H1 (cell line): Measurements from ENCODE around the gene TNP2. TPM values are rescaled to one million over a fixed set of nuclear protein-coding genes. Genes with fewer than 3 reads are reported as not detected.

ENCODE experiments used
- CTCF ChIA-PET: fragments of 300-600 bp; sonication (Branson Sonifier 250); formaldehyde crosslinking; loops from one replicate; lab custom pipeline; 2021; ENCODE audit not compliant: partially characterized antibody; lab: Charles Lee
- POLR2A ChIA-PET: fragments of 300-600 bp; sonication (Branson Sonifier 250); formaldehyde crosslinking; loops from one replicate; lab custom pipeline; 2021; ENCODE audit warnings: inconsistent platforms; ENCODE audit not compliant: partially characterized antibody; lab: Charles Lee
- DNase-seq, 2 experiments: peaks; one replicate each; pipeline versions ENCODE4 v3.0.0 to v3.0.0-alpha.2; 2010 to 2022; ENCODE audit warnings: low spot score in 2 of 2, low read depth in 1 of 2, mixed read lengths in 1 of 2
- FAIRE-seq: peaks from 2 replicates; lab custom pipeline; 2011; peaks lifted over from hg19 to GRCh38; lab: Jason Lieb, UNC
- H2AFZ ChIP-seq: 2 replicates; pipeline ENCODE4 v1.8.1; 2012; ENCODE audit warnings: low read length, inconsistent platforms
- H2AK5ac ChIP-seq: 2 replicates; pipeline ENCODE4 v1.6.1; 2013; ENCODE audit warnings: low read depth, low read length
- H2BK120ac ChIP-seq: replicated peaks from 2 replicates; pipeline ENCODE3; 2013; ENCODE audit warnings: low read depth, low read length, inconsistent platforms
- H2BK12ac ChIP-seq: 2 replicates; pipeline ENCODE4 v1.6.1; 2013; ENCODE audit warnings: low read depth, low read length
- H2BK15ac ChIP-seq: 2 replicates; pipeline ENCODE4 v1.6.1; 2013; ENCODE audit warnings: low read length
- H2BK20ac ChIP-seq: 2 replicates; pipeline ENCODE4 v1.6.1; 2013; ENCODE audit warnings: low read length
- H2BK5ac ChIP-seq: 2 replicates; pipeline ENCODE4 v1.6.1; 2013; ENCODE audit warnings: low read depth, low read length
- H3K14ac ChIP-seq: 2 replicates; pipeline ENCODE4 v1.6.1; 2013; ENCODE audit warnings: inconsistent platforms; ENCODE audit not compliant: insufficient read length
- H3K18ac ChIP-seq: 2 replicates; pipeline ENCODE4 v1.6.1; 2013; ENCODE audit warnings: low read length; ENCODE audit errors: extremely low read depth
- H3K23ac ChIP-seq: 2 replicates; pipeline ENCODE4 v1.6.1; 2013; ENCODE audit warnings: inconsistent platforms; ENCODE audit not compliant: insufficient read length
- H3K23me2 ChIP-seq: 2 replicates; pipeline ENCODE4 v1.6.1; 2013; ENCODE audit warnings: low read depth, low read length
- H3K27ac ChIP-seq: 2 replicates; pipeline ENCODE4 v1.6.1; 2011; ENCODE audit warnings: low read depth, low read length, inconsistent platforms
- H3K27me3 ChIP-seq, 4 experiments: replicated peaks in 1 of 4; 1 replicate in 1 of 4; 2 replicates in 3 of 4; pipeline versions ENCODE4 v1.6.1 to v1.8.1; 2011 to 2013; ENCODE audit warnings: low read length in 3 of 4, mild to moderate bottlenecking in 3 of 4, inconsistent platforms in 2 of 4, mixed read lengths in 2 of 4, moderate library complexity in 1 of 4; ENCODE audit not compliant: control insufficient read depth in 3 of 4, insufficient read depth in 3 of 4; ENCODE audit errors: extremely low read depth in 1 of 4
- H3K36me3 ChIP-seq, 4 experiments: 2 replicates each; pipeline versions ENCODE4 v1.6.1 to v1.8.1; 2011 to 2013; ENCODE audit warnings: mild to moderate bottlenecking in 4 of 4, low read length in 3 of 4, moderate library complexity in 2 of 4, control low read depth in 1 of 4, inconsistent platforms in 1 of 4; ENCODE audit not compliant: insufficient read depth in 4 of 4, control insufficient read depth in 2 of 4
- H3K4ac ChIP-seq: replicated peaks from 2 replicates; pipeline ENCODE3; 2013; ENCODE audit warnings: low read length, low read depth, mixed read lengths, inconsistent platforms; ENCODE audit not compliant: insufficient read length
- H3K4me1 ChIP-seq, 4 experiments: replicated peaks in 1 of 4; 1 replicate in 1 of 4; 2 replicates in 3 of 4; pipeline versions ENCODE4 v1.6.1 to v1.8.1; 2011 to 2013; ENCODE audit warnings: low read length in 3 of 4, inconsistent platforms in 2 of 4, mixed read lengths in 1 of 4; ENCODE audit not compliant: insufficient read depth in 4 of 4, control insufficient read depth in 3 of 4
- H3K4me2 ChIP-seq, 2 experiments: 2 replicates each; pipeline versions ENCODE4 v1.6.1 to v1.8.1; 2011 to 2013; ENCODE audit warnings: low read depth in 2 of 2, low read length in 2 of 2, control low read depth in 1 of 2, inconsistent platforms in 1 of 2, mild to moderate bottlenecking in 1 of 2; ENCODE audit not compliant: insufficient read depth in 1 of 2
- H3K4me3 ChIP-seq, 4 experiments: fragments of 200-600, 300-600 bp in 1 of 4; sonication (generic), shearing (Covaris generic), sonication (Bioruptor Twin) in 1 of 4; 2 replicates each; pipeline versions ENCODE4 v1.5.1 to v1.8.1; 2011 to 2016; ENCODE audit warnings: low read length in 4 of 4, low read depth in 3 of 4, control low read depth in 2 of 4, inconsistent platforms in 2 of 4, mild to moderate bottlenecking in 2 of 4, mixed read lengths in 1 of 4, moderate library complexity in 1 of 4; ENCODE audit not compliant: insufficient read depth in 2 of 4; ENCODE audit errors: extremely low read depth in 1 of 4
- H3K56ac ChIP-seq: replicated peaks from 2 replicates; pipeline ENCODE3; 2013; ENCODE audit warnings: low read depth, mild to moderate bottlenecking, mixed read lengths, low read length, inconsistent platforms; ENCODE audit not compliant: insufficient read length
- H3K79me1 ChIP-seq: 2 replicates; pipeline ENCODE4 v1.6.1; 2013; ENCODE audit warnings: low read depth, low read length, control low read depth
- H3K79me2 ChIP-seq, 2 experiments: 2 replicates each; pipeline versions ENCODE4 v1.6.1 to v1.8.1; 2012 to 2013; ENCODE audit warnings: low read length in 2 of 2, mild to moderate bottlenecking in 2 of 2, inconsistent platforms in 1 of 2; ENCODE audit not compliant: insufficient read depth in 2 of 2, control insufficient read depth in 1 of 2
- H3K9ac ChIP-seq, 4 experiments: replicated peaks in 1 of 4; 1 replicate in 1 of 4; 2 replicates in 3 of 4; pipeline versions ENCODE4 v1.6.1 to v1.8.1; 2011 to 2013; ENCODE audit warnings: low read depth in 3 of 4, low read length in 3 of 4, control low read depth in 2 of 4, mild to moderate bottlenecking in 2 of 4, moderate library complexity in 2 of 4, inconsistent platforms in 1 of 4; ENCODE audit errors: extremely low read depth in 1 of 4
- H3K9me3 ChIP-seq, 2 experiments: 2 replicates each; pipeline versions ENCODE4 v1.6.1 to v1.8.1; 2012 to 2013; ENCODE audit warnings: mild to moderate bottlenecking in 2 of 2, moderate library complexity in 2 of 2, control low read depth in 1 of 2, inconsistent platforms in 1 of 2, low read depth in 1 of 2, low read length in 1 of 2, mixed read lengths in 1 of 2; ENCODE audit not compliant: insufficient read depth in 2 of 2
- H4K20me1 ChIP-seq, 2 experiments: replicated peaks in 1 of 2; 2 replicates each; pipeline versions ENCODE3 to v1.8.1; 2011 to 2013; ENCODE audit warnings: inconsistent platforms in 2 of 2, low read length in 2 of 2, mild to moderate bottlenecking in 1 of 2; ENCODE audit not compliant: insufficient read depth in 2 of 2, control insufficient read depth in 1 of 2
- H4K5ac ChIP-seq: 2 replicates; pipeline ENCODE4 v1.6.1; 2013; ENCODE audit warnings: low read length, low read depth, mixed read lengths, inconsistent platforms; ENCODE audit not compliant: insufficient read length
- H4K8ac ChIP-seq: 2 replicates; pipeline ENCODE4 v1.8.0; 2013; ENCODE audit warnings: mild to moderate bottlenecking, moderate library complexity, low read length, inconsistent platforms; ENCODE audit not compliant: insufficient read depth; ENCODE audit errors: extremely low read depth
- H4K91ac ChIP-seq: replicated peaks from 2 replicates; pipeline ENCODE3; 2013; ENCODE audit warnings: low read length, mixed read lengths, inconsistent platforms; ENCODE audit not compliant: insufficient read length
- HDAC6 ChIP-seq: IDR thresholded peaks from one replicate; pipeline ENCODE4 v1.7.1; 2012; ENCODE audit warnings: low read depth, mild to moderate bottlenecking, inconsistent platforms, low read length, moderate library complexity
- NANOG ChIP-seq: IDR thresholded peaks from 2 replicates; pipeline ENCODE4 v1.6.1; 2011; ENCODE audit warnings: low read length, low read depth, mild to moderate bottlenecking, inconsistent platforms; ENCODE audit not compliant: insufficient read depth, poor library complexity, severe bottlenecking
- WGBS, 2 experiments: shearing (Covaris generic) in 1 of 2; methylation state at CpG; one replicate each; pipeline versions ENCODE4 v1.1.6 to v1.1.7; 2013 to 2015; ENCODE audit warnings: low lambda C conversion rate in 2 of 2, mixed read lengths in 2 of 2, inconsistent platforms in 1 of 2, low coverage in 1 of 2, missing lambda C conversion rate in 1 of 2; ENCODE audit not compliant: insufficient replicate concordance in 2 of 2, insufficient coverage in 1 of 2, insufficient read length in 1 of 2; ENCODE audit errors: extremely low coverage in 1 of 2, missing lambda C conversion rate in 1 of 2; 5-methylcytosine and 5-hydroxymethylcytosine counted together
- polyA plus RNA-seq, 7 experiments: library from polyadenylated mRNA; depleted of rRNA in 3 of 7; stranded (reverse) in 5 of 7; unstranded in 2 of 7; fragments of >200 nt in 5 of 7; fragments of 200-250 nt in 2 of 7; gene quantifications; 1 replicate in 5 of 7; 2 replicates in 1 of 7; 4 replicates in 1 of 7; pipeline versions ENCODE4 v1.2.1 to v1.2.3, GENCODE V29; 2011 to 2013; ENCODE audit warnings: missing spikeins in 2 of 7, mixed read lengths in 2 of 7
- total RNA-seq: library from RNA; stranded (reverse); fragmentation: NEBNext Ultra II Directional; extraction: Animal tissue kit (Norgen Biotek cat#: 25700); gene quantifications from 2 replicates; pipeline ENCODE4 v1.2.1, GENCODE V29; 2021

The TNP2 gene
- total and polyA plus RNA-seq, 2 of the 8 experiments (the other 6 are each of a cell fraction or from before 2014, with no cell fraction given) = not detected

- no peaks in the 10 kb centered on the region for H3K23me2 ChIP-seq
Measured at GRCh38 chr16:11229432-11229831, 39.7 kb downstream of the TNP2 start.

More at GRCh38 chr16:11229432-11229831, 39.7 kb downstream of the TNP2 start:
- 88% methylated on average over 5 of the region's 5 CpGs; no CpG with 5 or more reads in 1 of the 2 experiments for WGBS, 2 experiments
- ChIA-PET POLR2A (no interaction called here), CTCF (interaction anchor here (0.6 to 1.7 kb wide), 6 partner anchors 9 to 265 kb away, joined by 3 to 7 read pairs (median 3); no protein-coding TSS in a partner anchor)
- H3K4ac ChIP-seq = no peak overlapping the region
- no peak overlapping the region for H3K9ac ChIP-seq
- no peak overlapping the region for H2BK12ac ChIP-seq
- H3K79me2 ChIP-seq = no peaks in the 10 kb centered on the region
- TF ChIP-seq NANOG = no peak
- TF ChIP-seq HDAC6 = no peak
- H4K20me1 ChIP-seq = no peaks in the 10 kb centered on the region
- H2BK5ac ChIP-seq = no peak overlapping the region
- no peak overlapping the region for H3K56ac ChIP-seq
- H3K9me3 ChIP-seq = no peaks in the 10 kb centered on the region
- no peak overlapping the region for H2BK120ac ChIP-seq
- H4K8ac ChIP-seq = no peak overlapping the region
- H3K79me1 ChIP-seq = no peaks in the 10 kb centered on the region
- H3K36me3 ChIP-seq = no peaks in the 10 kb centered on the region
- H2AK5ac ChIP-seq = no peak overlapping the region
- H3K27ac ChIP-seq = no peak overlapping the region
- H3K14ac ChIP-seq = no peak overlapping the region
- no peak overlapping the region for H3K23ac ChIP-seq
- H3K4me3 ChIP-seq = no peak overlapping the region
- FAIRE-seq (no peak), DNase-seq (no peak)
- peaks cover 0 to 4% (median 1%) of the 10 kb centered on the region in 4 experiments; a peak in 3 of 7 replicates for H3K4me1 ChIP-seq
- no peak overlapping the region for H2AFZ ChIP-seq
- no peak overlapping the region for H3K18ac ChIP-seq
- no peaks in the 10 kb centered on the region for H3K27me3 ChIP-seq
- no peak overlapping the region for H3K4me2 ChIP-seq
- H2BK15ac ChIP-seq = no peak overlapping the region
- no peak overlapping the region for H4K5ac ChIP-seq
- H4K91ac ChIP-seq = no peak overlapping the region
- H2BK20ac ChIP-seq = no peak overlapping the region
